ENCODE data around the gene DICER1.

DNA sequence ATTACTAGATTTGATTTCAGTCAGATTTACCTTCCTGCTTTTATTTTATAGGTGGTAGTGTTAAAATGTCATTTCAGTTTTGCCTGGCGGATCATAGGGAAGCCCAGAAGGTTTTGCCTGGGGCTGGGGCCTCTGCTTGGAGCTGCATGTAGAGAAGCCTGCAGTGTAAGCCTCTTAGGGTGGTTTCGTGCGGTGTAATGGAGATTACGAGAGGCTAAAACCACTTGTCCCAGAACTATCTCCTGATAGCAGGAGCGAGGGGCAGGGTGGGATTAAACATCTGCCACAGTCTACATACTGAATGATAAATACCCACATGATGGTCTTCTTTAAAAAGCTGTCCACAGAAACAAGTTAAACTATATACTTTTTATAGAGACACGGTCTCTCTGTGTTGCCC, 35.0 kb upstream of the DICER1 start:
- TF ChIP-seq POLR2A (IDR thresholded peaks at IDR 0.05) (no peak), EP300 (IDR thresholded peaks at IDR 0.05) (no peak), CTCF (IDR thresholded peaks at IDR 0.05) (no peak)
